KMS-11 (cell line): Measurements from ENCODE around the gene GJD2.

Experiments used
- H2AFZ ChIP-seq: fragments of 200-600 bp; sonication (generic); 2 replicates; pipeline ENCODE4 v1.6.1; 2016; ENCODE audit warnings: antibody characterized with exemption, mixed run types, low read depth
- H3K27ac ChIP-seq: fragments of 200-600 bp; sonication (generic); 2 replicates; pipeline ENCODE4 v1.6.1; 2016; ENCODE audit warnings: mild to moderate bottlenecking, mixed run types
- H3K27me3 ChIP-seq: fragments of 200-600 bp; sonication (generic); 2 replicates; pipeline ENCODE4 v1.6.1; 2017; ENCODE audit warnings: mild to moderate bottlenecking, low read depth, mixed run types, moderate library complexity; ENCODE audit not compliant: insufficient read depth
- H3K36me3 ChIP-seq: fragments of 200-600 bp; sonication (generic); 2 replicates; pipeline ENCODE4 v1.6.1; 2017; ENCODE audit warnings: mild to moderate bottlenecking, mixed run types; ENCODE audit not compliant: insufficient read depth
- H3K4me1 ChIP-seq: fragments of 200-600 bp; sonication (generic); 2 replicates; pipeline ENCODE4 v1.6.1; 2016; ENCODE audit warnings: mild to moderate bottlenecking, low read depth, mixed run types; ENCODE audit not compliant: poor library complexity, severe bottlenecking
- H3K4me2 ChIP-seq: fragments of 200-600 bp; sonication (generic); 2 replicates; pipeline ENCODE4 v1.7.0; 2016; ENCODE audit warnings: mild to moderate bottlenecking, mixed run types
- H3K4me3 ChIP-seq: fragments of 200-600 bp; sonication (generic); IDR thresholded peaks from 2 replicates; pipeline ENCODE4 v1.6.1; 2017; ENCODE audit warnings: low read depth, low read length, mixed read lengths; ENCODE audit not compliant: insufficient read depth
- H3K79me2 ChIP-seq: fragments of 200-600 bp; sonication (generic); 2 replicates; pipeline ENCODE4 v1.6.1; 2016; ENCODE audit warnings: low read depth, mixed run types; ENCODE audit not compliant: insufficient read depth
- H3K9ac ChIP-seq: fragments of 200-600 bp; sonication (generic); 2 replicates; pipeline ENCODE4 v1.6.1; 2016; ENCODE audit warnings: mild to moderate bottlenecking, mixed run types
- H4K20me1 ChIP-seq: fragments of 200-600 bp; sonication (generic); 2 replicates; pipeline ENCODE4 v1.6.1; 2016; ENCODE audit warnings: mild to moderate bottlenecking, mixed run types; ENCODE audit not compliant: insufficient read depth
- TF ChIP-seq, protein P1 (sequence below): fragments of 200-600 bp; sonication (generic); conservative IDR thresholded peaks from 2 replicates; pipeline ENCODE4 v1.6.1; 2017; ENCODE audit warnings: low read depth, mild to moderate bottlenecking, antibody characterized with exemption, low read length, moderate library complexity, mixed read lengths

Gene GJD2

GRCh38 chr15:34701536-34701935, 53.3 kb downstream of the GJD2 start:
- Histone ChIP-seq H3K4me3 (no peak overlapping the region), H3K4me1 (no peaks in the 10 kb centered on the region), H3K4me2 (no peak overlapping the region), H3K9ac (no peak overlapping the region), H3K79me2 (no peaks in the 10 kb centered on the region), H2AFZ (no peak overlapping the region), H3K27me3 (no peaks in the 10 kb centered on the region), H3K27ac (no peak overlapping the region), H4K20me1 (no peaks in the 10 kb centered on the region), H3K36me3 (no peaks in the 10 kb centered on the region)
- TF ChIP-seq, protein P1, sequence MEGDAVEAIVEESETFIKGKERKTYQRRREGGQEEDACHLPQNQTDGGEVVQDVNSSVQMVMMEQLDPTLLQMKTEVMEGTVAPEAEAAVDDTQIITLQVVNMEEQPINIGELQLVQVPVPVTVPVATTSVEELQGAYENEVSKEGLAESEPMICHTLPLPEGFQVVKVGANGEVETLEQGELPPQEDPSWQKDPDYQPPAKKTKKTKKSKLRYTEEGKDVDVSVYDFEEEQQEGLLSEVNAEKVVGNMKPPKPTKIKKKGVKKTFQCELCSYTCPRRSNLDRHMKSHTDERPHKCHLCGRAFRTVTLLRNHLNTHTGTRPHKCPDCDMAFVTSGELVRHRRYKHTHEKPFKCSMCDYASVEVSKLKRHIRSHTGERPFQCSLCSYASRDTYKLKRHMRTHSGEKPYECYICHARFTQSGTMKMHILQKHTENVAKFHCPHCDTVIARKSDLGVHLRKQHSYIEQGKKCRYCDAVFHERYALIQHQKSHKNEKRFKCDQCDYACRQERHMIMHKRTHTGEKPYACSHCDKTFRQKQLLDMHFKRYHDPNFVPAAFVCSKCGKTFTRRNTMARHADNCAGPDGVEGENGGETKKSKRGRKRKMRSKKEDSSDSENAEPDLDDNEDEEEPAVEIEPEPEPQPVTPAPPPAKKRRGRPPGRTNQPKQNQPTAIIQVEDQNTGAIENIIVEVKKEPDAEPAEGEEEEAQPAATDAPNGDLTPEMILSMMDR: no peak
